Right lobe of liver (tissue), 6 donors: ENCODE measurements around the gene KRTAP19-1. TPM values are rescaled to one million over a fixed set of nuclear protein-coding genes. Genes with fewer than 3 reads are reported as not detected.

Source experiments
- ATAC-seq, 4 donors: fragments of 200-7000 bp; cut with Tn5 transposase; one replicate each; pipeline ENCODE4 v1.9.1; 2020; ENCODE audit warnings: mild to moderate bottlenecking in 4 of 4, moderate library complexity in 4 of 4
- DNase-seq, 3 donors: peaks; one replicate each; pipeline ENCODE4 v3.0.0-alpha.2; 2020
- H3K27ac ChIP-seq, 3 donors: fragments of 200-600 bp; one replicate each; pipeline ENCODE4 v1.8.0; 2022
- H3K27me3 ChIP-seq, 2 donors: fragments of 200-600 bp; one replicate each; pipeline ENCODE4 v1.8.0; 2022
- H3K36me3 ChIP-seq, 4 donors: fragments of 200-600 bp; sonication (generic) in 1 of 4; one replicate each; pipeline versions ENCODE4 v1.5.1 to v1.8.0; 2017 to 2022; ENCODE audit warnings: control low read depth in 1 of 4
- H3K4me1 ChIP-seq, 4 donors: fragments of 200-600 bp; sonication (generic) in 1 of 4; one replicate each; pipeline versions ENCODE4 v1.5.1 to v1.8.0; 2017 to 2022; ENCODE audit warnings: control low read depth in 1 of 4
- H3K4me3 ChIP-seq, 3 donors: fragments of 200-600 bp; one replicate each; pipeline ENCODE4 v1.8.0; 2022
- H3K9me3 ChIP-seq, 4 donors: fragments of 200-600 bp; sonication (generic) in 1 of 4; one replicate each; pipeline versions ENCODE4 v1.5.1 to v1.8.0; 2017 to 2022; ENCODE audit warnings: control low read depth in 1 of 4
- CTCF ChIP-seq, 4 donors: fragments of 200-600 bp in 3 of 4; fragments of 450-650 bp in 1 of 4; IDR thresholded peaks; one replicate each; pipeline versions ENCODE4 v1.5.1 to v1.8.0; 2016 to 2022; ENCODE audit warnings: antibody characterized with exemption in 4 of 4, mild to moderate bottlenecking in 2 of 4
- POLR2A ChIP-seq: fragments of 450-650 bp; IDR thresholded peaks from one replicate; pipeline ENCODE4 v1.6.1; 2017; ENCODE audit warnings: antibody characterized with exemption, mild to moderate bottlenecking
- WGBS: methylation state at CpG from one replicate; pipeline ENCODE4 v1.1.6; 2018; ENCODE audit warnings: low coverage, low lambda C conversion rate; ENCODE audit not compliant: insufficient coverage; ENCODE audit errors: missing lambda C conversion rate; 5-methylcytosine and 5-hydroxymethylcytosine counted together
- intact Hi-C, 2 donors: fragments of 100-400 bp; cut with DNase I; formaldehyde crosslinking; loops; one replicate each; pipeline versions ENCODE4 v1.11.2 to v1.14.1; 2022
- small RNA-seq, 2 experiments: library from RNA; depleted of rRNA; stranded (forward); fragments of <200 nt; gene quantifications; one replicate each; pipeline ENCODE3, GENCODE V24; 2016
- total RNA-seq, 6 experiments: library from RNA; depleted of rRNA in 2 of 6; stranded (reverse); fragments of >200 nt in 2 of 6; fragmentation: NEBNext Ultra II Directional in 3 of 6; extraction: Animal tissue kit (Norgen Biotek cat#: 25700) in 3 of 6; gene quantifications; one replicate each; pipeline versions ENCODE4 v1.1.0 to v1.2.4, GENCODE V29; 2016 to 2023
- donor health status: DM: no; HTN: yes; CAD: no.
- donor health status: DM: no; HTN: no; CAD: no.
- donor health status: DM: no; HTN: no; CAD: no.
- donor health status: DM: no; HTN: yes; CAD: no.
- donor health status: DM: no; HTN: yes; CAD: no.

Gene KRTAP19-1
- total RNA-seq, 6 experiments from 2014 or later, result not detected

DNA sequence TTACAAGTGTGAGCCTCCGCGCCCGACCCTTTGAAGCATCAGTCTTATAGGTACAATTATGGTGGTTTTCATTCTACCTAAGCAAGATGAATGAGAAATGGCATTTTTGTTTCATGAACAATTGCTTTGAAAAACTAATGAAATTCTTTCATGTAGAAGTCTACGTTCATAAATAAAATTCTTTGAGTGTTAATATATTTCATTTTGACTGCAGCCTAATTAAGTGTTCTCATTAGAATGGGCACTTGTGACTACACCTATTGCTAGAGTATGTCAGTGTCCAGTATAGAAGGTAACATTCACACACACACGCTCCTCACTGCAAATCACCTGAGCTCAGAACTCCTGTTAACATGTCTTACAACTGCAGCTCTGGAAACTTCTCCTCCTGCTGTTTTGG, 40.2 kb downstream of the KRTAP19-1 start, which contains the start of gene KRTAP15-1:
TSS of gene KRTAP15-1 (plus strand) at position 301 of the 400 bp plus-strand sequence. CDS start at position 354, 53 bp downstream.
- intact Hi-C loops, result no loop called here
- no peaks in the 10 kb centered on the region for H3K4me1 ChIP-seq
- TF ChIP-seq CTCF (IDR thresholded peaks at IDR 0.05) (no peak), POLR2A (no peak)
- H3K36me3 ChIP-seq, result no peaks in the 10 kb centered on the region
- no peaks in the 10 kb centered on the region for H3K9me3 ChIP-seq
- no peaks in the 10 kb centered on the region for H3K27me3 ChIP-seq
- no peak for DNase-seq
- ATAC-seq, result no peak
- no peak within 1 kb of the TSS for H3K27ac ChIP-seq
- no peak within 1 kb of the TSS for H3K4me3 ChIP-seq
- WGBS, result 83% methylated on average over 5 of the region's 5 CpGs

DNA sequence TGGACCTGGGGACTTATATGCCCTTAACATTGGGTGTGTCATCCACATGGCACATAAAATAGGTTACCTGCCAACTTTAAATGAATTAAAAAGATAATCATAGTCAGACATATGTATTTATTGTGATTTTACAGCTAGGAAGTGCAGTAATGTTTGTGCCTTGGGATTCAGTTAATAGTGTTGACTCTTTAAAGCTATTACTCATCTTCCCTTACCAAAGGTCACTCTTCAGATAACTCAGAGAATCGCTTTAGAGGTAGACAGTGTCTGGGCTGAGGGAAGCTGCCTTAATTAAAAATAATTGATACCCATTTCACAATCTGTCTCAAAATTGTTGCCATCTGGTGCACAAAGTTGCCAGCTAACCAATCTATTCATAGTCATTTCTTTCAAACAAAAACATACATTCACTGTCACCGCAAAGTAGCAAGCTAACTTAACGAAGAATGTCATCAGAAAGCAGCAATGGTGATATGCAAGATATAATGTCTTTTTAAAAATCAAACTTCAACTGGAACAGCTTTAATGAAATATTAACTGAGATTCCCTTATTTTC, 43.1 kb downstream of the KRTAP19-1 start:
- Histone ChIP-seq H3K27ac (no peak overlapping the region), H3K4me3 (no peak overlapping the region), H3K36me3 (no peaks in the 10 kb centered on the region), H3K4me1 (no peaks in the 10 kb centered on the region), H3K9me3 (no peaks in the 10 kb centered on the region), H3K27me3 (no peaks in the 10 kb centered on the region)
- 46% methylated on average over 3 of the region's 3 CpGs for WGBS
- DNase-seq (no peak), ATAC-seq (no peak)
- intact Hi-C loops, result no loop called here
- no peak for TF ChIP-seq CTCF (IDR thresholded peaks at IDR 0.05)
- TF ChIP-seq POLR2A, result no peak

DNA sequence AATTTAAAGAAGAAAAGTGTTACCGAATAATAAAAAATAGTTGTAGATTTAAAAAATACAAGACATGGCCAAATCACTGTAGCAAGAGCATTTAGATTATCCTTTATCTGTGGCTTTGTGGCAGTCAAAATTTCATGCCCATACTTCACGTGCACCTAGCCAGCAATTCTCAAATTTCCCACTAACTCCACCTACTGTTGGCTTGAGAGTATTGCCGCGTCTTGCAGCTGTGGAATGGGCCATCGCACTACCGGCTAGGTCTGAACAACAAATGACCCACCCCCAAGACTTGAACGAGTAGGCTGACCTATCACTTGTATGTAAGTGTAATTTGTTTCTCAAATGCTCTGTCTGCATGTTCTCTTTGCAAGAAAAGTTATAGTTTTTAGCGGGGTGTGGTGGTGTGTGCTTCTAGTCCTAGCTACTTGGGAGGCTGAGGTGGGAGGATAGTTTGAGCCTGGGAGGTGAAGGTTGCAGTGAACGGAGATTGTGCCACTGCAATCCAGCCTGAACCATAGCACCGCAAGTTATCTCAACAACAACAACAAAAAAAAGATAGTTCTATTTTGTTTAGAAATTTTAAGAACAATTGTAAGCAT, 46.0 kb downstream of the KRTAP19-1 start:
- no peak overlapping the region for H3K27ac ChIP-seq
- intact Hi-C loops, result no loop called here
- H3K9me3 ChIP-seq, result no peaks in the 10 kb centered on the region
- H3K27me3 ChIP-seq, result no peaks in the 10 kb centered on the region
- H3K4me1 ChIP-seq, result no peaks in the 10 kb centered on the region
- DNase-seq, result no peak
- peak; percentile 81 to 82 (median 82) for ATAC-seq
- H3K36me3 ChIP-seq, result no peaks in the 10 kb centered on the region
- peak; percentile 46 to 56 (median 50) for TF ChIP-seq CTCF (IDR thresholded peaks at IDR 0.05)
- no peak for TF ChIP-seq POLR2A
- no peak overlapping the region for H3K4me3 ChIP-seq
- WGBS, result 25% methylated on average over 10 of the region's 10 CpGs

DNA sequence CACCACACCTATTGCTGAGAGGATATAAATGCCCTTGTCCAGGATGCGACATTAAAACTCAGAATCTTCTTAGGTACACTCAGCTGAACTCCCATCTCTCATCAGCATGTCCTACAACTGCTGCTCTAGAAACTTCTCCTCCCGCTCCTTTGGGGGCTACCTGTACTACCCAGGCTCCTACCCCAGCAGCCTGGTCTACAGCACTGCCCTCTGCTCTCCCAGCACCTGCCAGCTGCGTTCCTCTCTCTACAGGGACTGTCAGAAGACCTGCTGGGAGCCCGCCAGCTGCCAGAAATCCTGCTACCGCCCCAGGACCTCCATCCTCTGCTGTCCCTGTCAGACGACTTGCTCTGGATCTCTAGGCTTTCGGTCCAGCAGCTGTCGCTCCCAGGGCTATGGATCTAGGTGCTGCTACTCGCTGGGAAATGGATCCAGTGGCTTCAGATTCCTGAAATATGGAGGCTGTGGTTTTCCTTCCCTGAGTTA, 50.0 kb downstream of the KRTAP19-1 start, which contains the start of gene KRTAP13-4:
TSS of gene KRTAP13-4 (plus strand) at position 51 of the 486 bp plus-strand sequence. CDS start at position 107, 56 bp downstream.
- DNase-seq (no peak), ATAC-seq (no peak)
- Histone ChIP-seq H3K27me3 (no peaks in the 10 kb centered on the region), H3K27ac (no peak within 1 kb of the TSS), H3K4me3 (no peak within 1 kb of the TSS), H3K36me3 (no peaks in the 10 kb centered on the region), H3K9me3 (no peaks in the 10 kb centered on the region), H3K4me1 (no peaks in the 10 kb centered on the region)
- intact Hi-C loops, result no loop called here
- 54% methylated on average over 6 of the region's 9 CpGs for WGBS
- TF ChIP-seq CTCF (IDR thresholded peaks at IDR 0.05), result no peak
- no peak for TF ChIP-seq POLR2A

Small RNA genes within 50 kb of the gene (small RNA-seq; reads per million reads assigned to genes)
- gene AP000567.1 (0 reads per million in 2 experiments), gene KRTAP19-10P (0 reads per million in 2 experiments), gene KRTAP19-9P (0 reads per million in 2 experiments)

Other genes with a start within 250 kb of the KRTAP19-1 start
- gene KRTAP24-1, start 197.4 kb downstream of the KRTAP19-1 start, total RNA-seq, result not detected
- not detected for gene KRTAP25-1, start 190.9 kb downstream of the KRTAP19-1 start, total RNA-seq
- gene KRTAP26-1, start 160.1 kb downstream of the KRTAP19-1 start, total RNA-seq, result not detected
- not detected for gene KRTAP27-1, start 142.7 kb downstream of the KRTAP19-1 start, total RNA-seq
- not detected for gene KRTAP23-1, start 131.8 kb downstream of the KRTAP19-1 start, total RNA-seq
- not detected for gene KRTAP13-2, start 108.1 kb downstream of the KRTAP19-1 start, total RNA-seq
- not detected for gene KRTAP13-1, start 84.3 kb downstream of the KRTAP19-1 start, total RNA-seq
- gene KRTAP13-3, start 54.4 kb downstream of the KRTAP19-1 start, total RNA-seq, result not detected
- not detected for gene KRTAP13-4, start 50.1 kb downstream of the KRTAP19-1 start, total RNA-seq
- not detected for gene KRTAP15-1, start 40.1 kb downstream of the KRTAP19-1 start, total RNA-seq
- not detected for gene KRTAP19-2, start 7.1 kb upstream of the KRTAP19-1 start, total RNA-seq
- gene KRTAP19-3, start 11.6 kb upstream of the KRTAP19-1 start, total RNA-seq, result not detected
- not detected for gene KRTAP19-4, start 16.8 kb upstream of the KRTAP19-1 start, total RNA-seq
- gene KRTAP19-5, start 21.8 kb upstream of the KRTAP19-1 start, total RNA-seq, result not detected
- gene KRTAP19-6, start 61.5 kb upstream of the KRTAP19-1 start, total RNA-seq, result not detected
- not detected for gene KRTAP19-7, start 80.9 kb upstream of the KRTAP19-1 start, total RNA-seq
- not detected for gene KRTAP22-2, start 110.0 kb upstream of the KRTAP19-1 start, total RNA-seq
- gene KRTAP6-3, start 112.1 kb upstream of the KRTAP19-1 start, total RNA-seq, result not detected
- gene KRTAP6-2, start 118.5 kb upstream of the KRTAP19-1 start, total RNA-seq, result not detected
- not detected for gene KRTAP22-1, start 120.7 kb upstream of the KRTAP19-1 start, total RNA-seq
- not detected for gene KRTAP6-1, start 133.6 kb upstream of the KRTAP19-1 start, total RNA-seq
- gene KRTAP20-1, start 136.1 kb upstream of the KRTAP19-1 start, total RNA-seq, result not detected
- gene KRTAP20-4, start 140.3 kb upstream of the KRTAP19-1 start, total RNA-seq, result not detected
- gene KRTAP20-2, start 154.8 kb upstream of the KRTAP19-1 start, total RNA-seq, result not detected
- not detected for gene KRTAP20-3, start 162.5 kb upstream of the KRTAP19-1 start, total RNA-seq
- not detected for gene KRTAP21-3, start 238.4 kb upstream of the KRTAP19-1 start, total RNA-seq